Panc1 (cell line): ENCODE measurements around the gene ZNF823. TPM values are rescaled to one million over a fixed set of nuclear protein-coding genes. Genes with fewer than 3 reads are reported as not detected.

Experiments used
- ATAC-seq: fragments of 200-7000 bp; cut with Tn5 transposase; 2 replicates; pipeline ENCODE4 v1.9.1; 2020; ENCODE audit warnings: mild to moderate bottlenecking, moderate library complexity
- BruUV-seq: library from RNA; stranded (reverse); fragments of 400-500 nt; replicated peaks from 2 replicates; lab custom pipeline; 2021; lab: Mats Ljungman, UMichigan
- CTCF ChIA-PET: fragments of 300-600 bp; sonication (Branson Sonifier 250); formaldehyde crosslinking; loops from one replicate; lab custom pipeline; 2022; ENCODE audit warnings: antibody characterized with exemption; lab: Charles Lee
- POLR2A ChIA-PET: fragments of 300-600 bp; sonication (Branson Sonifier 250); formaldehyde crosslinking; loops from one replicate; lab custom pipeline; 2022; ENCODE audit warnings: antibody characterized with exemption; lab: Charles Lee
- DNase-seq: peaks from one replicate; pipeline ENCODE4 v3.0.0-alpha.2; 2010; ENCODE audit warnings: low read depth, low spot score
- H3K27ac ChIP-seq: 2 replicates; pipeline ENCODE4 v1.5.1; 2011; ENCODE audit warnings: mild to moderate bottlenecking, low read length, inconsistent platforms
- H3K27me3 ChIP-seq: fragments of 200-500 bp; sonication (Bioruptor generic); 2 replicates; pipeline ENCODE4 v1.6.0; 2014; ENCODE audit warnings: low read length, inconsistent platforms; ENCODE audit not compliant: control insufficient read depth, insufficient read depth
- H3K36me3 ChIP-seq: fragments of 200-500 bp; sonication (Bioruptor generic); 2 replicates; pipeline ENCODE4 v1.5.1; 2014; ENCODE audit warnings: inconsistent platforms, mild to moderate bottlenecking, low read length, moderate library complexity; ENCODE audit not compliant: control insufficient read depth, insufficient read depth
- H3K4me1 ChIP-seq: 2 replicates; pipeline ENCODE4 v1.5.1; 2011; ENCODE audit warnings: inconsistent platforms, mild to moderate bottlenecking, low read length, moderate library complexity; ENCODE audit not compliant: control insufficient read depth, insufficient read depth
- H3K4me3 ChIP-seq, 2 experiments: 2 replicates each; pipeline ENCODE4 v1.5.1; 2011 to 2012; ENCODE audit warnings: low read depth in 2 of 2, low read length in 2 of 2, mild to moderate bottlenecking in 2 of 2, inconsistent platforms in 1 of 2, moderate library complexity in 1 of 2
- H3K9me3 ChIP-seq: fragments of 200-500 bp; sonication (Bioruptor generic); 2 replicates; pipeline ENCODE4 v1.5.1; 2014; ENCODE audit warnings: low read depth, mild to moderate bottlenecking, inconsistent platforms, low read length, moderate library complexity; ENCODE audit not compliant: control insufficient read depth, insufficient read depth
- CTCF ChIP-seq: fragments of 450-650 bp; IDR thresholded peaks from 2 replicates; pipeline ENCODE4 v1.5.1; 2017; ENCODE audit warnings: mild to moderate bottlenecking
- POLR2AphosphoS5 ChIP-seq: IDR thresholded peaks from 2 replicates; pipeline ENCODE4 v1.6.1; 2012; ENCODE audit warnings: mild to moderate bottlenecking, low read depth, low read length, moderate library complexity
- REST ChIP-seq, 2 experiments: IDR thresholded peaks; 2 replicates each; pipeline ENCODE4 v1.6.1; 2011 to 2012; ENCODE audit warnings: low read depth in 2 of 2, control low read depth in 1 of 2, low read length in 1 of 2, mild to moderate bottlenecking in 1 of 2, moderate library complexity in 1 of 2; ENCODE audit not compliant: insufficient read depth in 1 of 2
- SIN3A ChIP-seq: IDR thresholded peaks from 2 replicates; pipeline ENCODE4 v1.6.1; 2012; ENCODE audit warnings: low read depth, mild to moderate bottlenecking, low read length, moderate library complexity, borderline replicate concordance; ENCODE audit not compliant: insufficient read depth
- TCF7L2 ChIP-seq: IDR thresholded peaks from 2 replicates; pipeline ENCODE4 v1.6.1; 2011; ENCODE audit warnings: mild to moderate bottlenecking, low read depth, low read length, inconsistent platforms
- in situ Hi-C: cut with HindIII; loops from 2 replicates; pipeline ENCODE4 v1.10.0; 2016; ENCODE audit warnings: low sequenced_read_pairs, low pct_unique_long_range_greater_than_20kb
- intact Hi-C: fragments of 100-400 bp; cut with micrococcal nuclease; formaldehyde crosslinking; loops from one replicate; pipeline ENCODE4 v1.10.0; 2022; ENCODE audit not compliant: unreplicated experiment
- total RNA-seq: library from RNA; stranded (reverse); gene quantifications from one replicate; pipeline ENCODE4 v1.2.1, GENCODE V29; 2021; ENCODE audit not compliant: unreplicated experiment

ZNF823 gene
- total RNA-seq, 1 experiment from 2014 or later, result 5.0 TPM

GRCh38 chr19:11708457-11708856 is 30.3 kb downstream of the ZNF823 start:
- BruUV-seq, result no TSS peak
- TF ChIP-seq TCF7L2 (no peak), REST (IDR thresholded peaks at IDR 0.05; ENCODE audit: insufficient read depth in 1 of 2, low read depth in 2 of 2, low read length in 1 of 2) (no peak), CTCF (no peak), POLR2AphosphoS5 (no peak), SIN3A (no peak)
- ChIA-PET POLR2A (no interaction called here), CTCF (interaction anchor here (0.6 kb wide), 1 partner anchor 68 kb away, joined by 4 read pairs; no protein-coding TSS in a partner anchor)
- Histone ChIP-seq H3K4me3 (no peak overlapping the region), H3K9me3 (no peaks in the 10 kb centered on the region), H3K4me1 (no peaks in the 10 kb centered on the region), H3K27ac (no peak overlapping the region), H3K27me3 (no peaks in the 10 kb centered on the region), H3K36me3 (no peaks in the 10 kb centered on the region)
- in situ Hi-C loops (no loop called here), intact Hi-C loops (no loop called here)
- no peak for DNase-seq
- no peak for ATAC-seq

GRCh38 chr19:11705474-11705873 is 33.3 kb downstream of the ZNF823 start:
- no peak for ATAC-seq

More at GRCh38 chr19:11705474-11705873, 33.3 kb downstream of the ZNF823 start:
- Histone ChIP-seq H3K36me3 (no peaks in the 10 kb centered on the region), H3K4me1 (no peaks in the 10 kb centered on the region), H3K27ac (no peak overlapping the region), H3K9me3 (no peaks in the 10 kb centered on the region), H3K4me3 (no peak overlapping the region), H3K27me3 (no peaks in the 10 kb centered on the region)
- no peak for DNase-seq
- BruUV-seq, result no TSS peak
- intact Hi-C loops, result no loop called here
- in situ Hi-C loops, result no loop called here
- TF ChIP-seq CTCF (no peak), POLR2AphosphoS5 (no peak), TCF7L2 (no peak), SIN3A (no peak), REST (IDR thresholded peaks at IDR 0.05; ENCODE audit: insufficient read depth in 1 of 2, low read depth in 2 of 2, low read length in 1 of 2) (no peak)
- ChIA-PET CTCF (no interaction called here), POLR2A (interaction anchor here (0.6 kb wide), 1 partner anchor 40 kb away, joined by 6 read pairs; no protein-coding TSS in a partner anchor)
